CD1c-positive myeloid dendritic cell (primary cell): ENCODE measurements around the gene SEMA5A.
"Not testable (repeated sequence)": the region's sequence is repeated elsewhere in the genome, so short reads cannot be mapped to it uniquely, and the experiment has no call there.

Experiments used
- DNase-seq: peaks from one replicate; pipeline ENCODE4 v3.0.0-alpha.2; 2016; ENCODE audit errors: extremely low spot score

Gene SEMA5A

DNA sequence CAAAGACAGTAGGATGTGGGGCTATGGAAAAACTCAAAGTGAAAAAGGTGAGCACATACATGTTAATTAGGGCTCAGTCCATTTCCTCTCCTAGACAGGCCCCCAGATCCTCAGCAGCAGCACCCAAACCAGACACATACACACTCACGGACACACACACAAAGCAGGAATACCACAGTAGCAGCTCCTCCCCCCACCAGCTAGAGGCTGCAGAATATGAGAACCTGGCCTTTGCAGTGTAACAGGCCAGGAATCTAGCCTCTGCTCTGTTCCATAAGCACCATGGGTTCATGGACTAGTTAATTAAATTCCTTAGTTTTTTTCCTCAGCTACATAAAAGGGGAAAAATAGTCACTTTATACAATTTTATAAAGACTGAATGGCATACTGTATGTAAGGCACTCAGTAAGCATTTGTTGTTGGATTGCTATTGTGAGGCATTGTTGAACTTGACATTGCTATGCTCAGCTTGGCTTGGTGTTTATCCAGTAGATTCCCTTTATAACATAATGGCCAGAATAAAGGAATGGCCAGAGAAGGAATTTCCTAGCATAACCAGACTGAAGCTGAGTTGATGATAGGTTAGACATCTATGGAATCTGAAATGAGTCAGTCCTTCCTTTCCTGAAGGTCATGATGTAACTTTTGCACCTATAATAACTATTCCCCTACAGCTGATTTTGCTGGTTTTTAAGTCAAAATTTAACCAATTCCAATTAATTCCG is 186.8 kb downstream of the SEMA5A start:
- no peak for DNase-seq

DNA sequence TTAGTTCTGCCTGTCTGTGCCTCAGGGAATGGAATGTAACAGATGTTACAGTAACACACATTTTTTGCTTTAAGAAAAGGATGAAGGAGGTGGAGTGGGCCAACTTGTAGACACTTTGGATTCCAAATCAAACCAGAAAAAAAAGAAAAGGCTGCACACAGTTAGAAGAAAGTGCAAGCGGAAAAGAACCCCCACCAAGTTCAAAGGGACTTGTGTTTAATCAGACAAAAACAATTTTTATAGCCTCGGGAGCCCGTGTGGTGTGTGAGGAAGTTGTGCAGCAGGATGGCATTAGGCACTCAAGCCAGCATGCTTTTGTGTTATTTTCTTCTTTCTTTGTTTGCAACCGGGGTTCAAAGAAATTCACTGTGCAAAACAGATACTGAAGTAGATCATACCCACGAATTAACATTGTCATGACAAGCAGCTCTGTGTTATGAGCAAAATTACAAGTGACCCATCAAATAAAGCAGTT is 189.5 kb downstream of the SEMA5A start:
- no peak for DNase-seq

GRCh38 chr5:9354336-9355081 is 191.4 kb downstream of the SEMA5A start:
- DNase-seq = no peak

GRCh38 chr5:9353048-9353447 is 192.8 kb downstream of the SEMA5A start:
- DNase-seq = not testable (repeated sequence)

GRCh38 chr5:9351546-9351945 is 194.3 kb downstream of the SEMA5A start:
- no peak for DNase-seq

DNA sequence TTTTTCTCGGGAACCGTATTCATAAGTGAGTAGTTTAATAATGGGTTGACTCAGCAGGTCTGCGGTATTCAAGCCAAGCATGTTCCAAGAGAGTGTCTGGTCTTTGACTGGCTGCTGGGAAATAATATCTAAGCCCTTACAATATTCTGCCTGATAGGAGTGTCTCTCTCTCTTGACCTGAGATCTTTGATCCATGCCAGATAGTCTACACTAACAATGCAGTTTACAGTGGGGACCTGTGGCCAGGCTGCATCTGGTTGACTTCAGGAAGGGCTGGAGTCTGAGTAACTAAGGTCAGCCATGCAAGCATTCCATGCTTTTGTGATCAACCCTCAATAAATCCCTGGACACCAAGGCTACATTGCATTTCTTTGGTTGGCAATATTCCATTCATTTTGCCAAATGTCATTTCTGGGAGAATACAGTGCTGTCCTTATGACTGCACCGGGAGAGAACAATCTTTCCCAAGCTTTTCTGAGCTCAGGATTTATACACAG is 195.5 kb downstream of the SEMA5A start:
- DNase-seq = no peak

- DNase-seq = no peak
These were observed 197.4 kb downstream of the SEMA5A start for GRCh38 chr5:9348401-9348996.

DNA sequence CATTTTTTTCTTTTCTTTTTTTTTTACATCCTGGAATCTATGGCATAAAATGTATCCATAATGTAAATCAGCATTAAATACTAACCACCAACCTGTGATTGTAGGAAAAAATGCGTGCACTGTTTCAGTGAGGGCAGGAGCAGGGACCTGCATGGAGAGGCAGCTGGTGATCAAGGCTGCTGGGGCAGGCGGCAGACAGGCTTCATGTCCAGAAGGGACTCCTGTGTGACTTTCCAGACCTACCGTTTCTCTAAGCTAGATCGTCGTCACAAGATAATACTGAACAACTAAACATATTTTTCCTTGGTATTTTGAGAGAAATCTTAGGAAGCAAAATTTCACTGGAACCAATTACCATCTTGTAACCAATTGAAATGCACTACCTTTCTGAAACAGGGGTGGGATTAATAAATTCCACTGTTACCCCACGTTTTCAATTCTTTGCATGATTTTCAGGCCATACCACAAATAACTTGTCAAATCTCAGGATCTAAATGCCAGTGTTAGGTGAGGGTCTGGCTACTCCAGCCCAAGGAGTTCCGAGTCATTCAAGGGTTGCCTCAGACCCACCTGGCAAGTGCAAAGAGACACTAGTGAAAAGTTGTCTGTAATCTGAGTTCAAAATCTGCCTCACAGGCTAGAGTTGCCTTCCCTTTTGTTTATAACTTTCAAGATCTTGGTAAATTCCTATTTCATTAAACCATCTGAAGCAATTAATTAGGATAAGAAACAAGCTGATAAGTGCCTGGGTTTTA is 198.2 kb downstream of the SEMA5A start:
- no peak for DNase-seq

- no peak for DNase-seq
These were observed 198.8 kb downstream of the SEMA5A start for GRCh38 chr5:9347032-9347431.

DNA sequence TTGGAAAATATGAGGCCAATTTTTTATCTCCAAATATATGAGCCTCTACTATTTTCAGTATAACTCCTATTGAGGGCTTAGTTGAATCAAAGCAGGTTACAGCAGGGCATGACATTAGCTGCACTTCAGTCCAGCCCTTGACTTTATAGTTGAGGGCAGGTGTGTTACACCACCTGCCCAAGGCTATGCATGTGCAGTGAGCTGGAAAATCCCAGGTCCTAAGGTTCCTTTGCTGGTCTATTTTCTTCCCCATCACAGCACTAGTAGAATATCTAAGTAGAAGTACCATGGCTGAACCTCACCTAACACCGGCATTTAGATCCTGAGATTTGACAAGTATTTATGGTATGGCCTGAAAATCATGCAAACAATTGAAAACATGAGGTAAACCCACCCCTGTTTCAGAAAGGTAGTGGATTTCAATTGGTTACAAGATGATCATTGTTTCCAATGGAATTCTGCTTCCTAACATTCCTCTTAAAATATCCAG is 201.1 kb downstream of the SEMA5A start:
- no peak for DNase-seq

GRCh38 chr5:9343146-9343850 is 202.6 kb downstream of the SEMA5A start:
- no peak for DNase-seq

DNA sequence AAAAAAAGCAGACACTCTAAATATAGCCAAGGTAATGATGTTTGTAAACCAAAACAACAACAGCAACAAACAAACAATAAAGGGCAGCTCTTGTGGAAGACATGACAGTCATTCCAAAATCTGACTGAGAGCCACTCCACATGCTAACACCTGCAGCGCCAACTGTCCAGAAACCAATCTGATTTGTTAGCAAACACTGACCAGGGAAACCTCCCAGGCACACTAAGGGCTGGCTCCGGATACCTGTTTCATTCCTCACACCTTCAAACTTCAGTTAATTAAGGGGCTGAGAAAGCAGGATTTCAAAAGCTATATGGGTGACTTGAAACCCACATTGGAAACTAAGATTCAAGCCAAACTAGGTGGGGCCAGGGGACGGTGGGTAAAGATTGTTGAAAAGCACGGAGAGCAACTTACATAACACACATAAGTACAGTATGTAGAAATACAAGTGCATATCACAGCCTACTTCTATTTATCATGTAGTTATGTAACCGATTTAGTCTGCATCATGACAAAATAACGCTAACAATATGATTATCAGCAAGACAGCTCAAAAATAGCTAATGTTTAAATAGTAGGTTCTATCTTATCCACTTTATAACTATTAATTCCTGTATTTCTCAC is 203.6 kb downstream of the SEMA5A start:
- no peak for DNase-seq

- DNase-seq = no peak
These were observed 205.8 kb downstream of the SEMA5A start for GRCh38 chr5:9340085-9340484.

DNA sequence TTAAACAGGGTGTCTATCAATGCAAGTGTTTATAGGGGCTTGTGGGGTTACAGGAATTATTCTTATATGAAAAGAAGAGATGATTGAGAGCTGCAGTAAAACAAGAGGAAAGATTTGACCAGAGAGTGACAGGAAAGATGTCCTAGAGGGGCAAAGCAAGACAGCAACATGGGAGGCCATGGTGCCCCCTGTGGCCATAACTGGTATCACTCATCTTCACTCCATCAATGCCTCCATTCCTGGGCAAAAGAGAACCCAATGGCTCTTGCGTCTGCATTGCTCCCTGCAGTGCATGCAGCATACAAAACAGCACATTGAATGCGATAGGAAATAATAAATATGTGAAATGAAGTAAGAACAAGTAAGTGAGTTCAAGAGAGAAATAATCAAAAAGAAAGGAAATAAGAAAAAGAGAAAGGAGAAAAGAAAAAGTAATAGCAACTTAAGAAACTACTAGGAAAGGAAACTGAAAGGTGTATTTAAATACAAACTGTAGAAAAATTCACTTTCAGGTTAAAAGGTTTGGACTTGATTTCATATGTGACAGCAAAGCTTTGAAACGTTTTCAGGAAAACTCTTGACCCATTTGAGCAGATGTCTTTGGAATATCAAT is 206.6 kb downstream of the SEMA5A start:
- no peak for DNase-seq

GRCh38 chr5:9338796-9339195 is 207.1 kb downstream of the SEMA5A start:
- DNase-seq = no peak

- no peak for DNase-seq
These were observed 207.8 kb downstream of the SEMA5A start for GRCh38 chr5:9337928-9338595.

DNA sequence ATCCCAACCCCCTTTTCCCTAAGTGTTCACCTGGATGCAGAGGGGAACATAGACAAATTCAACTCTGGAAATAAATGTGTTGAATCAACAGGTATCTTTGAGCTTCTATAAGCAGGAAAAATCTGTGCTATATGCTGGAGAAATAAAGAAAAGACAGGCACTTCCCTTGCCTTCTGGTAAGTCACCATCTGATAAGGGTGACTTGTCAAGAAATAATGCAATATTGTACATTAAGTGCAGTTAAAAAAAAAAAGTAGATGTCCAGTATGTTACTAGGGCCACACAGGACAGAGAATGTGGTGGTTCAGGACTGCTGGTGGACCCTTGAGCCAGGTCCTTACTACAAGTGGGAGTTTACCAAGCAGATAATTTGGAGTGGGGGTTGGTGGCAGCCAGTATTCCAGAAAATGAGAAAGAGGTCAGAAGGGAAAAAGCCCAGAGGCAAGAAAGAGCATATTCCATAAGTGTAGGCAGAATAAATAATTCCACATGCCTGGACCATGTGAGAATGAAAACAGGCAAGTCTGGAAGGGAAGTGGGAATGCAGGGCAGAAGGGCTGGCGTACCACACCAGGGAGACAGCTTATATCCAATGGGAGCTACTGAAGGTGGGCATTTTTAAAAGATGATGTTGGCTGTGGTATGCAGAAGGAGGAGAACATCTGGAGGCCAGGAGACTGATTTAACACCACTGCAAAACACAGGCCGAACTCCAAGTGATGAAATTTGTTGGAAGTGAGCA is 209.9 kb downstream of the SEMA5A start:
- no peak for DNase-seq

- no peak for DNase-seq
These were observed 210.6 kb downstream of the SEMA5A start for GRCh38 chr5:9335269-9335668.

- DNase-seq = no peak
These were observed 213.8 kb downstream of the SEMA5A start for GRCh38 chr5:9332026-9332425.
